ENCODE measurements around the gene PELI1.

PELI1 gene

DNA sequence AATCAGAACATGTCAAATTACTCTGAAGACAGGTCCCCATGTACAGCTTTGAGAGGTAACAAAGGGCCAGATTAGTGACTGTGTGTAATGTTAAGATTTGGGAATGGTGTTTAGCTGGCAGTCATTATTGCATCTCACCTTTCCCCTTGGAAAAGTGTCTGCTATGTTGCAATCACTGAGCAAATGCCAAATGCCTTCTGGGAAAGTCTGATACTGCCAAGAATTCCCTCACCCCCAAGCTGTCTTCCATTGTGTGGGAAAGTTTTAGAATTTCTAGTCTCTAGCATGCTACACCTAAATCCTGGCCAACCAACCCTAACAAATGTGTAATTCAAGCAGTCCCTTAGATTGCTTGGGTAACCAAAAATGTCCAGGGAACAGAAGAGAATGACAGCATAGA is 13.6 kb upstream of the PELI1 start:
- no peak for DNase-seq (ENCODE audit: low read depth in 2 of 3, low spot score in 2 of 3)

DNA sequence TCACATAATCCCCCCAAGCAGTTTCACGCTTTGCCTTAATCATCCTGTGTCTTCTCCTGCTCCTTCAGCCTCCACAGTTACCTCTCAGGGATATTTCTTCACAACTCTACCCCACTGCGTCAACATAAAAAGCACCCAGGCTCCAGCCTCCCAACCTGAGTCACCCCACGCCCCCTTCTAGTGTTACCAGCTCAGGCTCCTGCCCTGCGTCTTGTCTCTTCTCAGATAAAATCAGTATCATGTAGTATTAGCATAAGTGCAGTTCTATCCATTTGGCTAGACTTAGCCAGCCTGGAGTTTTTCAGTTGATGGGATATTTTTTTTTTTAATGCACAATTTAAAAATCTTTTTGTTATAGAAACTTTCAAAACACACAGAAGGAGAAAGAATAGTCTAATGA is 9.6 kb upstream of the PELI1 start:
- no peak for DNase-seq (ENCODE audit: low read depth in 2 of 3, low spot score in 2 of 3)

DNA sequence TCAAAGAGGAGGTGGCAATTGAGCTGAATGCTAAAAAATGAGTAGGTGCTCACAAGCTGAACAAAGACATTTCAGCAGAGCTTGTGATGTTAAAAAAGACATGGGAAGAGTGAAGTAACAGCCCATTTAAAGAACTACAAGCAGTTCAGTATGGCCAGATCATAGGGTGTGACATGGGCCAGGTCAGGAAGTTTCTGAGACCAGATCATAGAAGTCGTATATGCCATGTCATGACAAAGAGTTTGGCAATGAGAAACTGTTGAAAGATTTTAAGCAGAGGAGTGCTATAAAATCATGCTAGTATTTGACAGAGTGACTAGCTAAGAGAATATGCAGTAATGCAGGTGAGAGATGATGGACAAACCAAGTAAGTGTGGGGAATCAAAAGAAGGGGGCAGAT is 7.3 kb upstream of the PELI1 start:
- DNase-seq (ENCODE audit: low read depth in 2 of 3, low spot score in 2 of 3), result no peak

DNA sequence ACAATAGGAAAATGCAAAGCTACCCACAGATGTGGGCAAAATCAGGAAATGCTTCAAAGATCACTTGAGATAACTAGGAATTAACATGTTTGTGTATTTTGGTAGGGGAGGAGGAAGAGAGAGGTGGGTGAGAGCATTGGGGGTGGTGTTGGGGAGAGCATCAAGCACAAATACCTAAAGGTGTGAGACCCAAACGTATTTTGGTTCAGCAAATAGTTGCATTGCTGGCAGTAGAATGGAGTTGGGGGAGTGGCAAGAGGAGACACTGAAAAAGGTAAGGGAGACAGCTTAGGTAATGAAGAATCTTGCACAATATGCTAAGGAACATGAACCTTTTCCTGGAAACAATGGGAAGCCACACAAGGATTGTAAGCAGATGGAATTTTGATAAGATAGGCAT is 1.5 kb upstream of the PELI1 start:
- no peak for DNase-seq (ENCODE audit: low read depth in 2 of 3, low spot score in 2 of 3)

DNA sequence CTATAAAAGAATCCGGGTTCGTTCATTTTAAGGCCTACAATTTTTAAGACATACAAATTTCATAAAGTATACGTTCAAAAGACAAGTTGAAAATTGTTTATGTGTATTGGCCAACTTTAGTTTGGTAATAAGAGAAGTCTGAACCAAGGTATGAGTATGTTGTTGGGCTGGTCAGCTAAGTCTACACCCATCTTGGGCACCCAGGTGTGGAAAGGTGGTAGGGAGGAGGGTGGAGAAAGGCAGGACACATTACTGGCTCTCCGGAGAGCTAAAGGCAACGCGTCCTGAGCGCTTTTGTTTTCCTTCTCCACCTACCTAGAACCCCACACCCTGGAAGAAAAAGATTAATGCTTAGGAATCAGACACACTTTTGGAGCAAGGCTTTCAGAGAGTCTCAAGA is 899 bp upstream of the PELI1 start:
- DNase-seq (ENCODE audit: low read depth in 2 of 3, low spot score in 2 of 3), result no peak

DNA sequence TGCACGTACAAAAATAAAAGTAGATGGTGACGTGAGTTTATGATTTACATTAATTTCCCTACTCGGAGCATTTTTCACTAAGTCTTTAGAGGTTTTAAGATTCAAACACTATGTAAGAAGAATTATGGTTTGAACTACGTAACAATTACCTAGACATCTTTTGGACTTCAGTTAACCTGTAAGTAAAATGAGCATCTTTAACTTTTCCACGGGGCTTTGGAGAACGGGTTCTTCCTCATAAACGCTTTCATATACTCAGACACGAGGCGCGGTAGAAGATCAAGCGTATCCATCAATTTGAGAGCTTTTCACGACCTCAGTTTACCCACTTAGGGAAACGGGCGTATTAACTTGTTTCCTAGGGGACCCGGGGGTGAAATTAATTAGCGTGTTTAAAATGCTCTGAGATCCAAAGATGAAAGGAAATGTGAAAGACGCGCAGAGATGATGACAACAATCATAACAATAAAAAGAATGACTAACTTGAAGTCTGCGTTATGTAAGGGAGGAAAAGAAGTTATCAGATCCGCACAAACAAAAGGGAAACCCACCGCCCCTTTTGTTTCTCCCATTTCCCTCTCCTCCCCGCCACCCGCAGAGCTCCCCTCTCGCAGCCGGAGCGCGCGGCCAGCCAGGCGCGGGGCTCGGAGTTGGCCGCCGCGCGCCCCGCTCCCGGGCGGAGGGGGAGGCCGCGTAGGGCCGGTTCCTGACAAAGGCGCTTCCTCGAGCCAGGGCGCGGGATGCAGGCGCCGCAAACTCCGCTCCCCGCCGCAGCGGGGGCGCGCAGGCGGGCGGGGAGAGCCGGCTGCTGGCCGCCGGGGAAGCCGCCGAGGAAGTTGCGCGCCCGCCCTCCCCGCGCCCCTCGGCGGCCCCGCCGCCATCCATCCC is 807 bp downstream of the PELI1 start:
- peak in 1 of 3 experiments; percentile 7 for DNase-seq (ENCODE audit: low read depth in 2 of 3, low spot score in 2 of 3)

DNA sequence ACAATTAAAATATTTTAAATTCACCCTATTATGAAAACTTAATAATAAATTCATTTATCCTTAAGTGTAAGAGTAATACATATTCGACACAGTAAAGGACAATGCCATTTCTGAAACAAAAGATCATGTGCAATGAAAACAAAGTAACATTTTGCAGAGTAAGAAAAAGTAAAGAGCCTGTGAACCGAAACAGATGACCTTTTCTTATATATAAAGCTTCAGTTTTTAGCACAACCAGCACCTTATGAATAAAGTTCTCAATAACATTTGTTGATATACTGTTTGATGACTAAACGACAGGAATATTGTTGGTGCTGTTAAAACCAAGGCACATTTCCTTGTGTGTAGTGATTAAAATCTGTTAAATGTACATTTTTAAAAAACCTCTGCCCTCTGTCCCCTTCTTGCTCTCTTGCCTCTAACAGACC is 1.5 kb downstream of the PELI1 start:
- DNase-seq (ENCODE audit: low read depth in 2 of 3, low spot score in 2 of 3), result no peak

DNA sequence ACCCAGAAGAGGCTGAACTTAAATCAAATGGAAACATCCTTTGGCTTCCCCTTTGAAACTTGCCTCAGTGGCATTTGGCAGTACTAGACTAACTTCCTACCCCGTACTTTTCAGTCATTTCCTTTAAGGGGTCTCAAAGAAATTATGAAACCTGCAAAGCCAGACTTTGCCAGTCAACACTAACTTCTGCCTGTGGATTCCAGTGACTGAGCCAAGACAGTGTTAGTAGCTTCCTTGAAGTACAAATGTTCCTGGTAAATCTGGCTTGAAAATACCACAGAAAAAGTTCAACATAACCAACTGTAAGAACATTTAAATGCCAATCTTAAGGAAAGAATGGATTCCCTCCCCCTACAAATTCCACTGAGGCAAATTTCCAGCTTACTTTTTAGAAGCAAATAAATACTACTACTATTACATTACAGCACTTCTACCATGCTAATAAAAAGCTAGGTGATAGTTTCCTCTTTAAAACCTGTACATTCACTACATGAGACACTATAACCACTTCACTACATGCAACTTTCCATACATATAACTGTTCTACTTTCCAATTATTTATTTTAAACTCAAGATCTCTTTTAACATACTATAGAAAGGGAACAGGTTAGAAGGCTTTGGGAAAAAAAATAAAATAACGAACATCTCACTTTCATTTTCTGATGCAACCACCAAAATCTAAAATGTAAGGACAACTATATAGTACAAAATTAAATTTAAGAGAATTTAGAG is 2.4 kb downstream of the PELI1 start:
- DNase-seq (ENCODE audit: low read depth in 2 of 3, low spot score in 2 of 3), result no peak

DNA sequence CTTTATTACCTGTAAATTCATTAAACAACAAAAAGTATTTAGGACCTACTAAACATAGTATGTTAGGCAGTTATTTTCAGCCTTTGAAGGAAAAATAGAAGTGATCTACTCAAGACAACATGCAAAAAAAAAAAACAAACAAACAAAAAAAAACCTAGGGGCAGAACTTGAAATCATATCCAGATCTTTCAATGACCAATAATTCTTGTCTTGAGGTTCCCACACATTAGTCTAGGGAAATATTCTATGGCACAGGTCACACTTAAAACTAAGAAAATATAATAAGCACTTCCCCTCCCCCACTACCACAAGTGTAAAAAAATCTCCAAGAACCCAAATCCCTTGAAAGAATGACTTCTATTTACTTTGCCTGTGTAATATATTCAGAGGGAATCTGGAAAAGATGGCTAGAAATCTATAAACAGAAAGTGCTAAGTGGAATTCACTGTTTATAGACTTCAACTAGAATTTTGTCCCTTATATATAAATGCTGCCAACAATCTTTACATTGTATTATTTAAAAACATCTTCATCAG is 3.5 kb downstream of the PELI1 start:
- DNase-seq (ENCODE audit: low read depth in 2 of 3, low spot score in 2 of 3), result no peak

DNA sequence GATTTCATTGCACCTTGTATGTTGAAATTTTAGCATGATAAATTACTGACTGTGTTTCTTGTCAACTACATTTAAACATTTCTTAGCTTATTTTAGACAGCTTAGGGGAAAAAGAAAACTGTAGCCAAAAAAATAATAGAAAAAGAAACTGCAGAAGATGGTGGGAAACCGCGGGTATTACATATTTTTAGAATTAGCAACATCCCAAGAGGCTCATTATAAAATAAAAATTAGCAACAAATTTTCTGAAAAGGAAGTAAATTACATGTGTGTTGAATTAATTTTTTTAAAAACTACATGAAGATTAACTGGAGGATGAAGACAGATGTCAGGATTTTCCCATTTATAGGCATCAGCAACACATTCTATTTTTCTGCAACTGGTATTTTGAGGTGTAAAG is 4.3 kb downstream of the PELI1 start:
- no peak for DNase-seq (ENCODE audit: low read depth in 2 of 3, low spot score in 2 of 3)

DNA sequence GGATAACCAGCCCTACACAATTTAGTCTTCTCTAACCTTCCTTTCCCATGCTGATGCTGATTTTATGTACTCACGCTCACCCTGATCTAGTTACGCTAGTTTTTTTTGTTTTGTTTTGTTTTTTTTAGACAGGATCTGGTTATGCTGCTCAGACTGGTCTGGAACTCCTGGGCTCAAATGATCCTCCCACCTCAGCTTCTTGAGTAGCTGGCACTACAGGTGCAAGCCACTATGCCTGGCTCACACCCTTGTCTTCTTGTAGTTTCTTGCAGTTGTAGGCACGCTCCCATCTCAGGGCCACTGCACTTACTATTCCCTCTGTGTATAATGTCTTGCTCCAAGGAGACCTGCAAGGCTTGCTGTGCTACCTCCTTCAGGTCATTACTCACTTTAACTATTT is 6.2 kb downstream of the PELI1 start:
- DNase-seq (ENCODE audit: low read depth in 2 of 3, low spot score in 2 of 3), result no peak

DNA sequence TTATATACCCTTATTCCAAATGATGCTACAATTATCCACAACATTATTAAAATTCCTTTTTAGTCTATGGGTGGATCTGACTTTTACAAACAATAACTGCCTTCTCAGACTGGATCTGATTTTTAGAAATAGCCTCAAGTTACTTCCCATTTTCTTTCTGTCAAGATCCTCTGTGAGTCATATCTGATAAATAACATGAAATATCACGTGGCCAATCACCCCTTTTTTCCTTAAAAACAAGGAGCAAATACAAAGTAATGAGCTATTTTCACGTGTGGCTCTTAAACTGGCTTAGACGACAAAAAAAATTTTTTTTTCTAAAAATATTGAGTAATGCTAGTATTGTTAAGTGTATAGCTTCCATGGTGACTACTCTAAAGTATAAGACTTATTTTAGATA is 6.7 kb downstream of the PELI1 start:
- DNase-seq (ENCODE audit: low read depth in 2 of 3, low spot score in 2 of 3), result no peak

DNA sequence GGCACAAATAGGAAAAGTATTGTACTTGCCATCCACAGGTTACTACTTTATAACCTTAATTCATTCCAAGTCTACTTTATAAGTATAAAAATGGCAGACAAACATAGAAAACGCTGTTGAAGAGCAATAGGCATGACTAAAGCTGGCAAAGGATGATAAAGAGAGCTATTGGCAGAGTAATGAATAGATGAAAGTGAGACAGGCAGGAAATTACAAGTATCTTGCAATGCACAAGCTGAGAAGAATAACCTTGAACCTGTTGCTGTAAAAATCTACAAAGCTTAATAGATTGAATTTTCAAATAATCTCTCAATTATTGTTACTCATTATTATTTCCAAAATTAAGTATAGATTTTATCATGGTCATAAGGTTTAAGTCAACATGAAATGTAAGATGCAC is 8.8 kb downstream of the PELI1 start:
- no peak for DNase-seq (ENCODE audit: low read depth in 2 of 3, low spot score in 2 of 3)

DNA sequence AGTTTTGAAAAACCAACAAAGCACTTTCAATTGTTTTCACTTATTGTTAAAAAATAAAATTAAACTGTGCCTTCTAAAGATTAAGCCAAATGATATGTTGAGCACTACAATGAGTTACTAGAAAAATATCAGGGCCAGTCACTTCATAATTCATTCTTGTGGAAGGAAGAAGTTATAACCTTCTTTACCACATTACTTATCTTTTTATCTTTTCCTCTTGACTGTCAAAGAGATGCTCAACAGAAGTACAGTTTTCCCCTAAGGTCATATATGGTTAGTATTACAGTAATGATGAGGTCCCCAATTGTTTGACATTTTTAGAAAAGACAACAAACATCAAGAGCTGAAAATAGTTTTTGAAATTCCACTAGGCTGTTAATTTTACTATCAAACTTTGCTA is 9.4 kb downstream of the PELI1 start:
- no peak for DNase-seq (ENCODE audit: low read depth in 2 of 3, low spot score in 2 of 3)

DNA sequence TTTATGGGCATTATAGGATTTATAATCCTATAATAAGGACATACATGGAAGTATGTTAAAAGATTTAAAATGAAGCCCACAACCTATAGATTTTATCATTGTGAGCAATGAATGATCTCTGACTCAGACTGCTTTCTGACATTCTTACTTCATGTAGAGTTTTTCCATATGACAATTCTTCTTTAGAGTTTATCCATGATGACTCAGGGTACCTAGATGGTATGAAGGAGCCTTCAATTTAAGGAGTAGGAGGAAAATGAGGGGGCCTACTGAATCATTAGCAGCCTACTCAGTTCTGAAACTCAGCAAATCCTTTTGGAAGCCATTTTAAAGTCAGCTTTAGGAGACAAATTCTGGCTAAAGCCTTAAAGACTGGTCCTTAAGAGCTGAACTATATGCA is 10.4 kb downstream of the PELI1 start:
- DNase-seq (ENCODE audit: low read depth in 2 of 3, low spot score in 2 of 3), result no peak

DNA sequence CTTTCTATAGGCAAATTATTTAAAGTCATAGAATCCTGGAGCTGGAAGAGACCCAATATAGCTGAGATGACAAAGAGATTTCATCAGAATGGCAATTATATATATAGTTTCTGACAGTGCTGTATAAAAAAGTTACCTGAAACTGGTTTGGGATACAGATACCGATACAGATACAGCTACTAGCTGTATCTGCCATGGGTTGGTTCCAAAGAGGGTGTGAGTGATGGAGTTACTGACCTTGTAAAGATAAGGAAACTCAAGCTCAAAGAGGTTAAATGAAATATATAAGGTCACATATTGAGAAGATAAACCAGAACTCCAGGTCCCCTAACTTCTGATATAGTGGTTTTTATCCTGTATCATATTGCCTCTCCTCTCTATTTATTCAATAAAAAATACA is 10.9 kb downstream of the PELI1 start:
- DNase-seq (ENCODE audit: low read depth in 2 of 3, low spot score in 2 of 3), result no peak

DNA sequence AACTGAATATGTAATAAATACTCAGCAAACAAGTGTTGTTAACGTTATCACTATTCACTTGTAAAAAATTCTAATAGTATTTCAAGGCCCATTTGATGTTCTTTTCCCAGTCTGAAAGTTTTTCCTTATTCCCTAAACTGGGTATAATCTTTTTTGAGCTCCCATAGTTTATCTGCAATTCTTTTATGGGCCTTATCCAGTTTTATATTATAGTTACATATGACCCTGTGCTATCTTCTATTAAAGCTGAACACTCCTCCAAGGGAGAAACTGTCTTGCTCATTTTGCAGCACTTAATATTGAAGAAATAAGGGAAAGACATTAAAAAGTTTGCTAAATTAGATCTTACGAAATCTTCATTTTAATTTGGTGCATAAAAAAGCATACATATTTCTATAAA is 13.9 kb downstream of the PELI1 start:
- DNase-seq (ENCODE audit: low read depth in 2 of 3, low spot score in 2 of 3), result no peak

DNA sequence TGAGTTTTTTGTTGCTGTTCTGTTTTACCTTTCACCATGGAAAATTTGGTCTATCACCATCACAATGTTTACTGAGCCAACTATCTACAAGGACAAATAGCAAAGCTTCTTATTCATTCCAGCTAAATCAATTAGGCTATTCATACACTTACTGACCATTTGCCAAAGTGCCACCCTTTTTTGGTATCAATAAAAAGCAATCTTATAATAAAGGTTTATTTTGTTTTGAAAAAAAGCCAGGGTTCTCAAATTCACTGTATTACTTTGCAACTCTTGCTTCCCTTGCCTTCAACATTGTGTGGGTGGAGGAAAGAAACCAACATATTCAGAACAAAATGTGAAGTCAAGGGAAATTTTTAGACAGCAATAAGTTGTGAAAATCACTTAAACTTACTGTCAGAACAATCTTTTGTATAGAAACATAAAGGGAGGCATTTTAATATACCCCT is 15.3 kb downstream of the PELI1 start:
- no peak for DNase-seq (ENCODE audit: low read depth in 2 of 3, low spot score in 2 of 3)

DNA sequence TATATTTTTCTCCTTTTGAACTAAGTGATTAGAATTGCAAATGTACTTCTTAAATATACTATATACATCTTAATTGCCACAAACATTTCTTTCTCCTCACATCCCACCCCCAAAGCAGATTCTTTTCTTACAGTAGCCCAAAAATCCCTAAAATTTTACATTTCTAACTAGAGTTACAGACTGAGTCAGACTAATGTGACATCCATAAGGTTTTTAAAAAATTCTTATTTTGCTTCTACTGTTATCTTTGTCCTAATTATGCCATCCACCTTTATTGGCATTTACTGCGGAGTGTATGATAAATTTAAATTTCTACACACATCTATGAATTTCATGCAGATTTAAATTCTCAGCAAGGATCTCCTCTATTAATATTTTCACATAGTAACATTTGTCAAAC is 15.8 kb downstream of the PELI1 start:
- DNase-seq (ENCODE audit: low read depth in 2 of 3, low spot score in 2 of 3), result no peak

DNA sequence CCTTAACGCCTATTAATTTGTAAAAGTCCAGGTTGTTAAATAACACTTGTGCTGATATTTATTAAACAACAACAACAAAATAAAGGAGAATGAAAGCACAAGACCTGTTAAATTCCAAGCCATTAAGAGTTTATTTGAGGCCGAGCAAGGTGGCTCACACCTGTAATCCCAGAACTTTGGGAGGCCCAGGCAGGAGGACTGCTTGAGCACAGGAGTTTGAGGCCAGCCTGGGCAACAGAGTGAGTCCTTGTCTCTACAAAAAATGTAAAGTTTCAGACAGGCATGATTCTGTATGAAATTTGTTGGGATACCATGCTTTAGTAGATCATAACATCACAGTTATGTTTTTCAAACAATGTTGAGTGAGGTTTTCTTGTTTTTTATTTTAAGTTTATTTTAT is 17.1 kb downstream of the PELI1 start:
- no peak for DNase-seq (ENCODE audit: low read depth in 2 of 3, low spot score in 2 of 3)

DNA sequence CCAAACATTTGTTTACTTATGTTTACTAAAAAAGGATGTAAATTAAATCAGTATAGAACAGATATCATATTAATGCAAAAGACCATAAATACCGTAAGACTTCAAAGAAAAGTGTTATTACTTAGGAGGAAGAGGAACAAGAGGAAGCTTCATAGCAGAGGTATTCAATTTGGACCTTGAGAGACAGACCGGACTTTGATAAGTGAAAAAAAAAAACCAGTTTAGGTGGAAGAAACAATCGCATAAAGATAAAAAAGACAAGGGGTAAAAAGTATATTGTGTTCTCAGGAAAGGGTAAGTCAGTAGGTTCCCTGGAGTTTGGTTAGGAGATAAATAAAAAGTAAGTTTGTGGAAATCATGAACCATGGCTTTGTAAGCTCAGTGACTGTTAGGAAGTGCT is 17.6 kb downstream of the PELI1 start:
- DNase-seq (ENCODE audit: low read depth in 2 of 3, low spot score in 2 of 3), result no peak

DNA sequence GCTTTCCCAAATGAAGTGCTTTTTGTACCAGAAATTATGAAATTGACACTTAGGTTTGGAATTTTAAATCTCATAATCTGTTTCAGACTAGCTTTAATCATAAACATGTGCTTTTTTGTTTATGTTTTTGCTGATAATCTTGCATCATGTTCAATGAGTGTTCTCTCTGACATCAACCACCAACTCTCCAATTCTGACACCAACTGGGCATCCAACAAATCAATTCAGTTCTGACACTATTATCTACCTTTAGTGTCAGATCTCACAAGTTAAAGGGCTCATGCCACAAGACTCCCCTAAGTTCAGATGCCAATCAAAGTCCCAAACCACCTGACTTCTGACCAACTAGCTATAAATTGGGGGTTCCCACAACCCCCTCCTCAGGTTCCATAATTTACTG is 19.6 kb downstream of the PELI1 start:
- no peak for DNase-seq (ENCODE audit: low read depth in 2 of 3, low spot score in 2 of 3)
